HFFc6 (cell line): ENCODE measurements around the gene CMTM1. TPM values are rescaled to one million over a fixed set of nuclear protein-coding genes. Genes with fewer than 3 reads are reported as not detected.

Experiments
- DNase-seq: peaks from one replicate; pipeline ENCODE4 v3.0.0-alpha.2; 2018
- H3K27ac Mint-ChIP-seq: 2 replicates; pipeline ENCODE4 v1.8.0; 2020; ENCODE audit warnings: mild to moderate bottlenecking, mixed read lengths
- H3K27me3 Mint-ChIP-seq: 2 replicates; pipeline ENCODE4 v1.8.0; 2021; ENCODE audit warnings: mild to moderate bottlenecking, moderate library complexity, mixed read lengths; ENCODE audit not compliant: insufficient read depth
- H3K36me3 Mint-ChIP-seq: 2 replicates; pipeline ENCODE4 v1.8.0; 2021; ENCODE audit warnings: low read depth, mixed read lengths
- H3K4me1 Mint-ChIP-seq: 2 replicates; pipeline ENCODE4 v1.8.0; 2020; ENCODE audit warnings: low read depth, mixed read lengths
- H3K4me3 Mint-ChIP-seq: 2 replicates; pipeline ENCODE4 v1.8.0; 2020; ENCODE audit warnings: mild to moderate bottlenecking, moderate library complexity, mixed read lengths
- H3K9me3 Mint-ChIP-seq: 2 replicates; pipeline ENCODE4 v1.8.0; 2020; ENCODE audit warnings: mild to moderate bottlenecking, mixed read lengths
- total RNA-seq, 6 experiments: library from RNA; stranded (reverse); fragmentation: NEBNext Ultra II Directional; extraction: Animal tissue kit (Norgen Biotek cat#: 25700); gene quantifications; 2 replicates in 1 of 6; 3 replicates in 5 of 6; pipeline ENCODE4 v1.2.3, GENCODE V29; 2021
- TF ChIP-seq, protein P1 (sequence below): fragments of 200-600 bp; sonication (generic); IDR thresholded peaks from 2 replicates; pipeline ENCODE4 v1.5.0; 2021; ENCODE audit warnings: antibody characterized with exemption, mild to moderate bottlenecking

CMTM1 gene
- total RNA-seq, 6 experiments from 2014 or later: 4.2 to 5.5 (median 4.9) TPM

DNA sequence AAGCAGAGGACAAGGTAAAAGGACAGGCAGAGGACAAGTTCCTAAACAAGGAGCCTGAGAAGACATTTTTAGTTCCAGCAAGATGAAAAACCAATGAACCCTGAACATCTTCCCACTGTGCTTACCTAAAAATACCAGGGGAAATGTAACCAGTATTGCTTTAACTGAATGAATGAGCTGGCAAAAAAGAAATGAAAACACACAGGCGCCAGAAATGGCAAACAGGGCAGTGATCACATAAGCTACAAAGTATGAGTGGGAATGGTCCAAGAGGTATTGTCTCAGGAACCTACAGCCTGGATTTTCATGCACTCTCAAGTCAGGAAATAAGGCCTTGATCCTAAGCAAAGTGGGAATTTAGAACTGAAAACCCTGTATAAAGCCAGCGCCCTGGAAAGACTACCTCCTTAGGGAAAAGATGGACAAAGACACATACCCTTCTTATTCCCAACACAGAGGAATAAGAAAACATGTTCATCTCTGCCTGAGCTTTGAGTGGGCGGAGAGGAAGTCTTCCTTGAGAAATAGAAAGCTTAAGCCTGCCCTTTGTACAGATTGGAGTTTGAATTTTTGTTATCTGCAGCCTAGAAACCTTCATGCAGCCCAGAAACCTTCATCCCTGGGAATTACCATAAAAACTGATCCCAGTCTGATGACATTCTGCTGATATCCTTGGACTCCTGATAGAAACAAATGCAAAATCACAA is 15.2 kb downstream of the CMTM1 start:
- H3K4me1 Mint-ChIP-seq: peaks cover 20% of the 10 kb centered on the region
- peaks cover 8% of the 10 kb centered on the region for H3K27me3 Mint-ChIP-seq
- no peak overlapping the region; the same call in 1 of the 2 replicates for H3K27ac Mint-ChIP-seq
- H3K4me3 Mint-ChIP-seq: no peak overlapping the region
- no peak for DNase-seq
- TF ChIP-seq, protein P1, sequence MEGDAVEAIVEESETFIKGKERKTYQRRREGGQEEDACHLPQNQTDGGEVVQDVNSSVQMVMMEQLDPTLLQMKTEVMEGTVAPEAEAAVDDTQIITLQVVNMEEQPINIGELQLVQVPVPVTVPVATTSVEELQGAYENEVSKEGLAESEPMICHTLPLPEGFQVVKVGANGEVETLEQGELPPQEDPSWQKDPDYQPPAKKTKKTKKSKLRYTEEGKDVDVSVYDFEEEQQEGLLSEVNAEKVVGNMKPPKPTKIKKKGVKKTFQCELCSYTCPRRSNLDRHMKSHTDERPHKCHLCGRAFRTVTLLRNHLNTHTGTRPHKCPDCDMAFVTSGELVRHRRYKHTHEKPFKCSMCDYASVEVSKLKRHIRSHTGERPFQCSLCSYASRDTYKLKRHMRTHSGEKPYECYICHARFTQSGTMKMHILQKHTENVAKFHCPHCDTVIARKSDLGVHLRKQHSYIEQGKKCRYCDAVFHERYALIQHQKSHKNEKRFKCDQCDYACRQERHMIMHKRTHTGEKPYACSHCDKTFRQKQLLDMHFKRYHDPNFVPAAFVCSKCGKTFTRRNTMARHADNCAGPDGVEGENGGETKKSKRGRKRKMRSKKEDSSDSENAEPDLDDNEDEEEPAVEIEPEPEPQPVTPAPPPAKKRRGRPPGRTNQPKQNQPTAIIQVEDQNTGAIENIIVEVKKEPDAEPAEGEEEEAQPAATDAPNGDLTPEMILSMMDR: no peak
- no peaks in the 10 kb centered on the region for H3K9me3 Mint-ChIP-seq
- no peaks in the 10 kb centered on the region for H3K36me3 Mint-ChIP-seq

DNA sequence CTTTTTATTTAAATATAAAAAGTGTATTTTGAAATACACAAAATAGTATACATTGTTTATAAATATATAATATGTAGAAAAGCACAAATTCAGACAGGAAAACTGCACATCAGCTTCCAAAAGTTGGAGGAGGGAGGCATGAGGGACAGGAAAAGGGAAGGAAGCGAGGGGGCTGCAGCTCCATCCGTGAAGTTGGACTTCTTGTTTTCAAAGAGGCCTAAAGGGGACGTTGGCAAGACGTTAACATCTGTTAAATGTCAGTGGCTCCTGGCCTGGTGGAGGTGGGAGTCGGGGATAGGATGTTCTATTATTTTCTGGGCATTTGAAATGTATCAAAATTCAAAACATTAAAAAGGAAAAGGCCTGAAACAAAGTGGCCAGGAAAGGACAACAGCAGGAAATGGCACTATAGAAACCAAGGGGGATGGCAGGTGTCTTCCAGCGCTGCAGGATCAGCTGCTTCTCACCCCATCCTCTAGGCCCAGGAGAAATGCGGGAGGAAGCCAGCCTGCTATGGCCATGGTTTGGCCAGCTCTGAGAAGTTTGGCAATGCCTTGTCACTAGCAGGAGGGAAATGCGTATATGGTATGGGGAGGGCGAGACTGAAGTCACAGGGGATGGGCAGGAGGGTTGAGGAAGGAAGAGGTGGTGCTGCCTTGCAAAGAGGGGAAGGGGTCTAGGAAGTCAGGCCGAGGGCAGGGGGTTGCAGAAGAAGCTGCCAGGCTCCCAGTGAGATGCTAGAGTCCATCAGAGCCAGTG is 19.4 kb downstream of the CMTM1 start:
- Mint-ChIP-seq H3K27me3 (peaks cover 2% of the 10 kb centered on the region), H3K4me1 (peaks cover 12% of the 10 kb centered on the region), H3K9me3 (no peaks in the 10 kb centered on the region), H3K27ac (no peak overlapping the region), H3K4me3 (no peak overlapping the region), H3K36me3 (no peaks in the 10 kb centered on the region)
- no peak for DNase-seq
- TF ChIP-seq, protein P1: no peak

DNA sequence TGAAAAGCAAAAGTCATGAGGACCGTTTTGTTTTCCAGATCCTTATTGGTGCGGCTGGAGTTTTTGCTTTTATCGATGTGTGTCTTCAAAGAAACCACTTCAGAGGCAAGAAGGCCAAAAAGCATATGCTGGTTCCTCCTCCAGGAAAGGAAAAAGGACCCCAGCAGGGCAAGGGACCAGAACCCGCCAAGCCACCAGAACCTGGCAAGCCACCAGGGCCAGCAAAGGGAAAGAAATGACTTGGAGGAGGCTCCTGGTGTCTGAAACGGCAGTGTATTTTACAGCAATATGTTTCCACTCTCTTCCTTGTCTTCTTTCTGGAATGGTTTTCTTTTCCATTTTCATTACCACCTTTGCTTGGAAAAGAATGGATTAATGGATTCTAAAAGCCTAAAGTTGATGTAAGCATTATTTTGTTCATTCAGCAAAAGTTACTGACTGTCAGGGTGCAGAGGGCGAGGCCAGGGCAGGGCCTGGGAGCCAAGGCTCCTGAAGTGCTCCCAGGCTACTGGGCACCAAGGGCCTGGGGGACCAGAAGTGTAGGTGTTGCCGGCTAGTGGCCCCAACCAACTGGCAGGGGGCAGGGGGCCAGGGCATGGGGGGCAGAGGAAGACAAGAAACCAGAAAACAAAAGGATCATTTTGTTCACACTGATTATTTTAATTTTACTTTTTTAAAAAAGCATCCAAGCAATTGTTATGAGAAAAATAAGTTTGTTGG is 21.8 kb downstream of the CMTM1 start:
- no peak overlapping the region for H3K27ac Mint-ChIP-seq
- peaks cover 12% of the 10 kb centered on the region for H3K27me3 Mint-ChIP-seq
- H3K4me3 Mint-ChIP-seq: no peak overlapping the region
- H3K9me3 Mint-ChIP-seq: no peaks in the 10 kb centered on the region
- no peak for DNase-seq
- TF ChIP-seq, protein P1: no peak
- H3K4me1 Mint-ChIP-seq: no peaks in the 10 kb centered on the region
- no peaks in the 10 kb centered on the region for H3K36me3 Mint-ChIP-seq

DNA sequence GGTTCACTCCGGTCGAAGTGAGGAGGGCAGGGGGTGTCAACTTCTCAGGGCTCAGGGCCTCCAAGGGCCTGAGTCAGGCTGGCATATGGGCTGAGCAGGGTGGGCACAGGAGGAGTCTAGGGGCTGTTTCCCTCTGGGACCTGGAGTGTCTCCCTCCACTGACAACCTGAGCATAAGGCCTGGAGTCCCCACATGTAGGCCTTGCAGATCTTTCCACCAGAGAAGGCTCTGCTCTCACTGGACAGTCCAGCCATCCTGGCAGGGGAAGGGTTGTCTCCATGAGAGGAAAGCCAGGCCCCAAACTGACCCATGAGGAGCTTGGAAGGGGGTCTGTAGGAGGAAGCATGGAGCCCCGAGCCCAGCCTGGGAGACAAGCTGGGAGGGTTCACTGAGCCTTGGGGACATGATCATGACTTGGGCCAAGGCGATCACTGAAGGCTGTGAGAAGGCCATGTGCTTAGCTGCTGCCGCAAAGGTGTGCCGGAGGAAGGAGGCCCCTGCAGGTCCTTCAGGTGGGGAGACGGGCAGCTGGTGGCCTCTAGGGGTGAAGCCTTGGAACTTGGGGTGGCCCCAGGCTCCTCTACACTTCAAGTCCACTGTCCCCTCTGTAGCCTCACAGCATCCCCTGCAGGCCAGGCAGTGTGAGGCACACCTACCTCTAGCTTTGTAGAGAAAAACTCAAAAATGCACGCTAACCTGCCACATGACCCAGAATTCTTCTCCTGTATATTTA is 22.9 kb downstream of the CMTM1 start:
- Mint-ChIP-seq H3K4me1 (no peaks in the 10 kb centered on the region), H3K9me3 (0 out of 2 replicates have a peak, but pooled peaks cover 3% of the 10 kb centered on the region), H3K27ac (no peak overlapping the region), H3K36me3 (no peaks in the 10 kb centered on the region), H3K27me3 (peaks cover 22% of the 10 kb centered on the region), H3K4me3 (no peak overlapping the region)
- peak; percentile 38 for DNase-seq
- TF ChIP-seq, protein P1: peak; percentile 80

DNA sequence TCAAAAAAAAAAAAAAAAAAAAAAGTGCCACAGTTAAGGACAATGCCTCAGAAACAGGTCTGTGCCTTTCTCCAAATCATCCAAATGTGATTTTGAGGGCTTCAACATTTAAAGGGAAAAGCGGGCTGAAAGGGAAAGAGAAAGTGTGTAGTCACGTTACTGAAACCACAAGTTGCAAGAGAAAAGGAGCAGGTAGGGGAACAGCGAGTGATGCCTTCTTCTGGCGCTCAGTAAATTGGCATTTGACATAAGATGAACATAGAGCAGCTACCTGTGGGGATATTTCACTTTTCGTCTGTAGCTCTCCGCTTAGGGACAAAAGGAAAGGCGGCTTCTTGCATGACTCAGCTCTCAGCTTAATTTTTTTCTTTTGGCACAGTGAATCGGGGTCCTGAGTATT is 24.1 kb downstream of the CMTM1 start:
- Mint-ChIP-seq H3K9me3 (0 out of 2 replicates have a peak, but pooled peaks cover 3% of the 10 kb centered on the region), H3K27ac (no peak overlapping the region), H3K4me3 (no peak overlapping the region), H3K36me3 (no peaks in the 10 kb centered on the region), H3K4me1 (no peaks in the 10 kb centered on the region), H3K27me3 (peaks cover 28% of the 10 kb centered on the region)
- TF ChIP-seq, protein P1: no peak
- no peak for DNase-seq
